Skeletal muscle satellite cell (primary cell): Measurements from ENCODE around the gene TMEM163.
"Not testable (repeated sequence)": the region's sequence is repeated elsewhere in the genome, so short reads cannot be mapped to it uniquely, and the experiment has no call there.

Source experiments
- H3K27me3 ChIP-seq: 2 replicates; pipeline ENCODE4 v1.7.0; 2013; ENCODE audit warnings: low read length; ENCODE audit not compliant: control insufficient read depth, insufficient read depth
- H3K36me3 ChIP-seq: 2 replicates; pipeline ENCODE4 v1.7.0; 2013; ENCODE audit warnings: mild to moderate bottlenecking, control low read depth, low read length; ENCODE audit not compliant: insufficient read depth
- H3K4me1 ChIP-seq: 2 replicates; pipeline ENCODE4 v1.7.0; 2013; ENCODE audit warnings: low read length; ENCODE audit not compliant: control insufficient read depth, insufficient read depth
- H3K4me2 ChIP-seq: 2 replicates; pipeline ENCODE4 v1.7.0; 2013; ENCODE audit warnings: mild to moderate bottlenecking, low read length
- H3K4me3 ChIP-seq: 2 replicates; pipeline ENCODE4 v1.7.0; 2013; ENCODE audit warnings: low read length
- H3K9ac ChIP-seq: 2 replicates; pipeline ENCODE4 v1.7.0; 2013; ENCODE audit warnings: mild to moderate bottlenecking, low read depth, low read length, moderate library complexity
- H3K9me3 ChIP-seq: replicated peaks from 2 replicates; pipeline ENCODE4 v1.7.0; 2013; ENCODE audit warnings: mild to moderate bottlenecking, control low read depth, low read length

The TMEM163 gene

DNA sequence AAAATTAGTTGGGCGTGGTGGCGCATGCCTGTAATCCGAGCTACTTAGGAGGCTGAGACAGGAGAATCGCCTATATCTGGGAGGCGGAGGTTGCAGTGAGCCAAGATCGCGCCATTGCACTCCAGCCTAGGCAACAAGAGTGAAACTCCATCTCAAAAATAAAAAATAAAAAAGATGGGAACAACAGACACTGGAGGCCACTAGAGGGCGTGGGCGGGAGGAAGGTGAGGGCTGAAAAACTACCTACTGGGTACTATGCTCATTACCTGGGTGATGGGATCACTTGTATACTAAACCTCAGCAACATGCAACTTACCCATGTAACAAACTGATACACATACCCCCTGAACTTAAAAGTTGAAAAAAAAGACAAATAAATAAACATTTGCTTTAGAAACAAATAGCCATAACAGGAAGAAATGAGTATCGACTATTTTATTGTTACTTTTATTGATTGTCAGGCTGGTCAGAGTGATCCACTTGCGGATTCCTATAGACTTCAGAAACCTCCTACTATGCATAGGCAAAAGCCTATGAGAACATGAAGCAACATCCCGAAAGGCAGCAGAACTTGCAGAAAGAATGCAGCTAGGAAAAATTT, 61.0 kb downstream of the TMEM163 start:
- Histone ChIP-seq H3K36me3 (no peaks in the 10 kb centered on the region), H3K9me3 (no peaks in the 10 kb centered on the region), H3K9ac (no peak overlapping the region), H3K4me3 (no peak overlapping the region), H3K4me1 (no peaks in the 10 kb centered on the region), H3K4me2 (no peak overlapping the region), H3K27me3 (no peaks in the 10 kb centered on the region)

DNA sequence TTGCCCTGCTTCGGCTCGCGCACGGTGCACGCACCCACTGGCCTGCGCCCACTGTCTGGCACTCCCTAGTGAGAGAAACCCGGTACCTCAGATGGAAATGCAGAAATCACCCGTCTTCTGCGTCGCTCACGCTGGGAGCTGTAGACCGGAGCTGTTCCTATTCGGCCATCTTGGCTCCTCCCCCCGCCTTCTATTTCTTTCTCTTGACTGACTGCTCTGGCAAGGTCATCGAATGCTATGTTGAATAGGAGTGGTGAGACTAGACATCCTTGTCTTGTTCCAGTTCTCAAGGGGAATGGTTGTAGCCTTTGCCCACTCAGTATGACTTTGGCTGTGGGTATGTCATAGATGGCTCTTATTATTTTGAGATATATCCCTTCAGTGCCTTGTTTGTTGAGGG, 62.4 kb downstream of the TMEM163 start:
- not testable (repeated sequence) for H3K36me3 ChIP-seq, H3K27me3 ChIP-seq, H3K4me3 ChIP-seq, H3K4me1 ChIP-seq, H3K4me2 ChIP-seq, H3K9me3 ChIP-seq, H3K9ac ChIP-seq

DNA sequence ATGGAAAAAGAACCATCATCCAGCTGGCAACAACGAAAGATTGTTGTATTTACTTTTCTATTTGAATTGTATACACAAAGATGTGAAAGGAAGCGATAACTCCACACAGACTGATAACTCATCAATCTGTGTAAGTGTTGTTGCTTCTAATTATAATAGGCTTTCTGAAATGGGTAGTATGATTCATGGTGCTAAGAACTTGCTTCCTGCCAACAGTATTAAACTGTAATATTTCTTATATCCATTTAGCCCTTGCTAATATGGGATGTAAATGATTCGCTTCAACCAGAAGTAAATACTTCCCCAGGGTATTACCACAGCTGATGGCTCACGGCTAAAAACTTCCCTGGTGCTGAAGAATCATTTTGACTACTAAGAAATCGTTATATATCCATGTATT, 70.2 kb downstream of the TMEM163 start:
- Histone ChIP-seq H3K4me1 (no peaks in the 10 kb centered on the region), H3K27me3 (no peaks in the 10 kb centered on the region), H3K9me3 (no peaks in the 10 kb centered on the region), H3K36me3 (no peaks in the 10 kb centered on the region), H3K4me2 (no peak overlapping the region), H3K9ac (no peak overlapping the region), H3K4me3 (no peak overlapping the region)

DNA sequence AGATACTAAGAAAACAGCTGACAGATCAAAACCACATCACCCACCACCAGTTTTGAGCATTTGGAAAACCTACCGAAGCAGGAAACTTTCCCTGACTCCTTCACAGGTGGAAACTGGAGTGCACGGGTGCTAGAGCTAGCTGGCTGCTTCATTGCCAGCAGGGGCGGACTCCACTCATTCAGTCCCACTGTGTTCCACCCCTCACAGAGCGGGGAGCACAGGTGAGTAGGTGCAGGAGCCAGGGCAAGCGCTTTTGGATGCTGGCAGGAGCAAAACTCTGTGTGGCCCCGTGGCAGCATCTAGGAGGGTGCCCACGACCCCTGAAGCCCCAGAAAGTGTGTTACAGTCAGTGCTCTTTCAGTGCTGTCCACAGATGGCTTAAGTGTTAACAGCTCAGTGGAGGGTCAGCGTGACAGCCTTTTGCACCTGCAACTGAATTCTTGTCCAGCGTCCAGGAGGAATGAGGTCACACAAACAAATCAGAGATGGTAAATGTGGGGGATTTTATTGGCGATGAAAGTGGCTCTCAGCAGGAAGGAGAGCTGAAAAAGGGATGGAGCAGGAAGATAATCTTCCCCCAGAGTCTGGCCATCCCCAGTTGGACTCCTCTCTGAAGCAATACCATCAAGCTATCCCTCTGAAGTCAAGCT, 71.1 kb downstream of the TMEM163 start:
- H3K9me3 ChIP-seq: no peaks in the 10 kb centered on the region

DNA sequence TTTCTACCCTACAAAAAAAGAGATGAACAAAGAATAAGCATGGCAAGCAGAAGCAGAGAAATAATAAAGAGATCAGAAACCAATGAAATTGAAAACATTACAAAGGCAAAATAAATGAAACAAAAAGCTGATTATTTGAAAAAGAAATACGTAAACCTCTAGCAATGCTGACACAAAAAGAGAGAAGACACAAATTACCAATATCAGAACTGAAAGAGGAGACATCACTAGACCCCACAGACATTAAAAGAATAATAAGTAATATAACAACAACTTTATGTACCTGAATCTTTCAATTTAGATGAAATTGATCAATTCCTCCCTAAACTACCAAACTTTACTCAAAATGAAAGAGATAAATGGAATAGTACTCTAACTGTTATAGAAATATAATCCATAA, 75.9 kb downstream of the TMEM163 start:
- Histone ChIP-seq H3K9me3 (no peaks in the 10 kb centered on the region), H3K9ac (no peak overlapping the region), H3K4me2 (no peak overlapping the region), H3K27me3 (no peaks in the 10 kb centered on the region), H3K4me3 (no peak overlapping the region), H3K4me1 (no peaks in the 10 kb centered on the region), H3K36me3 (no peaks in the 10 kb centered on the region)

More for the DNA sequence above, 71.1 kb downstream of the TMEM163 start:
- no peak overlapping the region for H3K9ac ChIP-seq
- no peak overlapping the region for H3K4me2 ChIP-seq
- no peaks in the 10 kb centered on the region for H3K27me3 ChIP-seq
- no peaks in the 10 kb centered on the region for H3K4me1 ChIP-seq
- no peaks in the 10 kb centered on the region for H3K36me3 ChIP-seq
- H3K4me3 ChIP-seq: no peak overlapping the region

DNA sequence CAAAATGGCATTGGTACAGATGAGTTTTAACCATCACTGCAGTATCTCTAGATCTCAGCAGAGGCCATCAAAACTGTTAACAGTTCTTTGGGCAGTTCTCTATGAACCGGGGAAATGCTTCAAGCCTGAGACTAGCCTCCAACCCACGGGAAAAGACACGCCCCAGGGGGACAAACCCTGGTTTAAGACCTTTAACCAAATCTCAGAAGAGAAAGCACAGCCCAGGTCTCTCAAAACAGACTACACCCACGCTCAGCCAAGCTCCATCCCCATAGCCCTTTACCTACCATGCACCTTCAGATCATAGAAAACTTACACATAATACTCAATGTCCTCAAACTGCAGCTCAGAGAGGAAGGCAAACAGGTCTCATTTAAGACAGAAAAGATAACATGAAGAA, 78.3 kb downstream of the TMEM163 start:
- Histone ChIP-seq H3K27me3 (no peaks in the 10 kb centered on the region), H3K9ac (no peak overlapping the region), H3K4me2 (no peak overlapping the region), H3K4me1 (no peaks in the 10 kb centered on the region), H3K4me3 (no peak overlapping the region), H3K9me3 (no peaks in the 10 kb centered on the region), H3K36me3 (no peaks in the 10 kb centered on the region)

DNA sequence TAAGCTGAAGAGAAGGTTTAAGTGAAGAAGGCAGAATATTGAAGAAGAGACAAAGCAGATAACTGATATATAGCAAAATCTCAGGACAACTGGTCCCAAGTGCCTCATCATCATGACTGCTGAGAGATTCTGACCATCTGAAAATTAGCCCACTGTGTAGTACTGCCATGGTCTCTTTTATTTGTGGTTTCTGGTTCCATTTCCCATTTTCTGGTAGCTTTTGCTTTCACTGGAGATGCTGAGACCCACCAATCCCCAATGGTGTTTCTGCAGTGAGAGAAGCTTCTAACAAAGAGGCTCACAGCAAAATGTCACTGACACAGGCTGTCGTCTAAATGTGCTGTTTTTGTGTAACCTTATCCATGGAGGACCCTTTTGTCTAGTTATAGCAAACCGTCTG, 79.5 kb downstream of the TMEM163 start:
- Histone ChIP-seq H3K9me3 (no peaks in the 10 kb centered on the region), H3K36me3 (no peaks in the 10 kb centered on the region), H3K4me1 (no peaks in the 10 kb centered on the region), H3K27me3 (no peaks in the 10 kb centered on the region), H3K9ac (no peak overlapping the region), H3K4me2 (no peak overlapping the region), H3K4me3 (no peak overlapping the region)

DNA sequence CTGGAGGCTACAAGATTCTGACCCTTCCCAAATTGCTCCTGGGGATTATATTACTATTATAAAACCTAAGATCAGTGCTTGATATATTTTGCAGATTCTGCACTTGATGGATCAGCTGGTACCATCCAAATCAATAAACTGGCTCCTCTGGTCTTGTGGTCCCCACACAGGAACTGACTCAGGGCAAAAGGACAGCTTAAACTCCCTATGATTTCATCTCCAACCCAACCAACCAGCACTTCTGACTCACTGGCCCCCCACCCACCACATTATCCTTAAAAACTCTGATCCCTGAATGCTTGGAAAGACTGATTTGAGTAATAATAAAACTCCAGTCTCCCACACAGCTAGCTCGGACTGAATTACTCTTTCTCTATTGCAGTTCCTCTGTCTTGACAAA, 82.1 kb downstream of the TMEM163 start:
- H3K9ac ChIP-seq: no peak overlapping the region
- no peaks in the 10 kb centered on the region for H3K27me3 ChIP-seq
- H3K36me3 ChIP-seq: no peaks in the 10 kb centered on the region
- no peaks in the 10 kb centered on the region for H3K9me3 ChIP-seq
- no peak overlapping the region for H3K4me3 ChIP-seq
- no peak overlapping the region for H3K4me2 ChIP-seq
- H3K4me1 ChIP-seq: no peaks in the 10 kb centered on the region

DNA sequence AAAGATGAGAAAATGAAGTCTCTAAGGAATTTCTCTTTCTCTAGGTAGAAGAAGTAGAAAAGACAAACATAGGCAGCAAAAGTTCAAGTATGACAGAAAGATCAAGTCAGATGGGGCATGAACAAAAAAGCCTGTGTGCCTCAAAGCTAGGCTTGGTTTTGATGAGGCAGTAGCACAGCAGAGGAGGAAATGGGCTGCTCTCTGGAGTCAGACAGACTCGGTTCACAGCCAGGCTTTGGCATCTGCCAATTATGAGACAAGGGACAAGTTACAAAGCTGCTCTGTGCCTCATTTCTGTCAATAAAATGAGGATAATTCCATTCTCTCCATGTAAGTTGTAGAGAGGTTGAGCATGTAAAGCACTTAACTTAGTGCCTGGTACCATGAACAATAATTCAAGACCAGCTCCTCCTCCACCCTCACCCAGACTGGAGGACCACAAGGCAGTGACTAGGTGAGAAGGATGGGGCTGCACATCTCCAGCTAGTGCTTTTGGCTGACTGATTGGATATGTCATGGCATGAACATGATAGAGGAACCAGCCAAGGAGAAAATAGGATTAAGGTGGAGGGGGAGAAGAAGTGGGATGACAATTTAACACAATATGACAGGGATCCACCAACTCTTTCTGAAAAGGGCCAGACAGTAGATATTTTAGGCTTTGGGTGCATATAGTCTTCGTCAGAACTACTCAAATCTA, 84.6 kb downstream of the TMEM163 start:
- Histone ChIP-seq H3K4me3 (no peak overlapping the region), H3K9ac (no peak overlapping the region), H3K9me3 (no peaks in the 10 kb centered on the region), H3K4me2 (no peak overlapping the region), H3K27me3 (no peaks in the 10 kb centered on the region), H3K4me1 (no peaks in the 10 kb centered on the region), H3K36me3 (no peaks in the 10 kb centered on the region)

DNA sequence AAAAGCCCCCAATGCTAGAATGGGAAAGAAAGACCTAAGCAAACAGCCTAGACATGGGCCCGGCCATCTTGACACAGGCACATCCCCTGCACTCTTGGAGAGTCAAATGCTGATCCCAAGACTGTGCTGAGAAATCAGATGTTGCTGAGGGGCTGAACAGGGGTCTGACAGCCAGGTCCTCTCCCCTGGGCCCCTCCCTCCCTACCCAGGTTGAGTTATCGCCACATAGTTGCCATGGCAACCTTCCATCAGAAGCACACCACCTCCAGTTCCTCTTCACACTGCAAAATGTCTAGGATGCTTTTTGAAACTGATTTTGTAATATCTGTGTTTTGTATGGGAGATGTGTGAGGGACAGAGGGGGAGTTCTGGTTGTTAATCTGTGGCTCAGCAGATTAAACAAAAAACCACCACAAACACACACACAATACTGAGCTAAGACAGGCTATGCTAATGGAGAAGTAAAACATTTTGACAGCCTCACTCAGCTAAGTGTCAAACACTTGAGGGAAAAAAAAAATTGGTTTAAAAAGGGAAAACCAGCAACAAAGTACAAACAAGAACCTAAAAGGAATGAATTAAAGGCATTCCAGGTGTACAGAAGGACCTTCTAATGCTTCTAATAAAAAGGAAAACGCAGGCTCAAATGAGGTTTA, 88.2 kb downstream of the TMEM163 start:
- H3K9ac ChIP-seq: no peak overlapping the region
- no peaks in the 10 kb centered on the region for H3K9me3 ChIP-seq
- H3K4me2 ChIP-seq: no peak overlapping the region
- no peaks in the 10 kb centered on the region for H3K4me1 ChIP-seq
- no peaks in the 10 kb centered on the region for H3K27me3 ChIP-seq
- no peak overlapping the region for H3K4me3 ChIP-seq
- H3K36me3 ChIP-seq: no peaks in the 10 kb centered on the region

DNA sequence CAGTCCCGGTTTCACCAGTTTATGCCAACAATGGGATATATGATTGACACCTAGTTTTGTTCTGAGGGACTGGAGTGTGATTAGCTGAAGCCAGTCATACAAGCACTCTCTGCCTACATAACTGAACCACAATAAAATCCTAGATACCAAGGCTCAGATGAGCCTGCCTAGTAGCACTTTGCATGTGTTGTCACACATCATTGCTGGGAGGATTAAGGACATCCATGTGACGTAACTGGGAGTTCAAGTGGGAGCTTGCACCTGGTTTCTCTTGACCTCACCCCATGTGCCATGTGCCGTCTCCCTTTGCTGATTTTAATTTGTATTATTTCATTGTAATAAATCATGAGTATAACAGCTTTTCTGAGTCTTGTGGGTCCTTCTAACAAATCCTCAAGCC, 90.3 kb downstream of the TMEM163 start:
- H3K9ac ChIP-seq: no peak overlapping the region
- no peak overlapping the region for H3K4me3 ChIP-seq
- H3K4me2 ChIP-seq: no peak overlapping the region
- no peaks in the 10 kb centered on the region for H3K27me3 ChIP-seq
- H3K9me3 ChIP-seq: no peaks in the 10 kb centered on the region
- no peaks in the 10 kb centered on the region for H3K4me1 ChIP-seq
- H3K36me3 ChIP-seq: no peaks in the 10 kb centered on the region
